ENCODE measurements around the gene IL17RC. TPM values are rescaled to one million over a fixed set of nuclear protein-coding genes. Genes with fewer than 3 reads are reported as not detected.

IL17RC gene
- total RNA-seq, 1 experiment from 2014 or later: 6.8 TPM

GRCh38 chr3:9879830-9880549, 36.9 kb upstream of the IL17RC start, which contains the start of gene CIDEC:
Gene CIDEC, minus strand, starts transcription at chr3:9880253. Its CDS starts 1,767 bp downstream, at chr3:9878486.
- Histone ChIP-seq H3K9me3 (ENCODE audit: control insufficient read depth, low read depth, low read length) (no peaks in the 10 kb centered on the region), H3K23ac (ENCODE audit: insufficient read length, low read depth, low read length) (no peak within 1 kb of the TSS), H3K56ac (ENCODE audit: insufficient read length, low read depth, low read length) (no peak within 1 kb of the TSS), H4K5ac (ENCODE audit: insufficient read length, low read depth, low read length) (no peak within 1 kb of the TSS), H4K8ac (replicated peaks; ENCODE audit: insufficient read length, low read depth, low read length) (no peak within 1 kb of the TSS), H3K23me2 (ENCODE audit: insufficient read length, low read depth, low read length, poor library complexity, severe bottlenecking) (no peaks in the 10 kb centered on the region), H2AFZ (ENCODE audit: low read length) (no peak within 1 kb of the TSS), H3K18ac (ENCODE audit: insufficient read length, low read depth, low read length) (no peak within 1 kb of the TSS), H3K79me1 (ENCODE audit: insufficient read depth, low read depth, low read length, poor library complexity, severe bottlenecking) (no peaks in the 10 kb centered on the region), H2BK120ac (ENCODE audit: low read depth, low read length, poor library complexity, severe bottlenecking) (no peak within 1 kb of the TSS), H3K27me3 (ENCODE audit: insufficient read depth, low read length) (no peaks in the 10 kb centered on the region), H3K4me2 (ENCODE audit: insufficient read depth, insufficient read length, low read length) (no peak within 1 kb of the TSS), H2BK5ac (ENCODE audit: insufficient read length, low read length) (no peak within 1 kb of the TSS), H4K20me1 (ENCODE audit: control insufficient read depth, insufficient read depth, insufficient read length) (no peaks in the 10 kb centered on the region), H4K91ac (ENCODE audit: insufficient read length, low read depth, low read length) (no peak within 1 kb of the TSS), H3K79me2 (ENCODE audit: insufficient read depth, low read length) (no peaks in the 10 kb centered on the region), H2BK15ac (ENCODE audit: low read depth, low read length) (no peak within 1 kb of the TSS), H3K4me1 (ENCODE audit: insufficient read depth, low read length) (no peaks in the 10 kb centered on the region), H3K4ac (ENCODE audit: low read depth, low read length) (no peak within 1 kb of the TSS), H2AK5ac (ENCODE audit: insufficient read length, low read length) (no peak within 1 kb of the TSS), H2BK12ac (ENCODE audit: insufficient read length, low read depth, low read length) (no peak within 1 kb of the TSS), H3K9ac (ENCODE audit: extremely low read depth, insufficient read length, low read length) (no peak within 1 kb of the TSS), H2BK20ac (ENCODE audit: low read depth, low read length, poor library complexity, severe bottlenecking) (no peak within 1 kb of the TSS), H3K14ac (ENCODE audit: insufficient read depth, low read length) (no peak within 1 kb of the TSS), H3T11ph (ENCODE audit: low read length) (no peak within 1 kb of the TSS), H3K27ac (ENCODE audit: insufficient read length, low read depth, low read length) (no peak within 1 kb of the TSS)
- Mint-ChIP-seq H3K27me3 (ENCODE audit: low read depth) (no peaks in the 10 kb centered on the region; the same call in none of the 2 replicates), H3K4me1 (peaks cover 7 to 12% of the 10 kb centered on the region in 2 experiments), H3K9me3 (no peaks in the 10 kb centered on the region), H3K27ac (no peak within 1 kb of the TSS), H3K36me3 (ENCODE audit: insufficient read depth in 1 of 3, low read depth in 3 of 3) (no peaks in the 10 kb centered on the region), H3K4me3 (no peak within 1 kb of the TSS)
- TF ChIP-seq CTCF (conservative IDR thresholded peaks at IDR 0.05): no peak
- no peak for DNase-seq
- no CpG with 5 or more reads among the region's 7 CpGs for WGBS (ENCODE audit: extremely low coverage, insufficient read length, low lambda C conversion rate)

Measured in H9 (cell line).